OCI-LY3 (cell line): ENCODE data around the gene IFIH1.

Experiments used
- H2AFZ ChIP-seq: fragments of 200-600, 300-600 bp; shearing (Covaris generic); 2 replicates; pipeline ENCODE4 v1.6.0; 2014; ENCODE audit warnings: antibody characterized with exemption, low read depth, low read length
- H3K27ac ChIP-seq: fragments of 200-600, 300-600 bp; sonication (generic); 2 replicates; pipeline ENCODE4 v1.5.1; 2014; ENCODE audit warnings: mild to moderate bottlenecking, low read length, moderate library complexity, mixed read lengths
- H3K27me3 ChIP-seq: fragments of 200-600, 300-600 bp; sonication (generic); 2 replicates; pipeline ENCODE4 v1.6.1; 2014; ENCODE audit warnings: low read depth, low read length, mixed read lengths
- H3K36me3 ChIP-seq: fragments of 200-600, 300-600 bp; sonication (generic); replicated peaks from 2 replicates; pipeline ENCODE3; 2014; ENCODE audit warnings: low read depth, low read length, mixed read lengths
- H3K4me1 ChIP-seq: fragments of 300-600, 200-600 bp; sonication (generic); 2 replicates; pipeline ENCODE4 v1.6.1; 2014; ENCODE audit warnings: low read length, mixed read lengths
- H3K4me2 ChIP-seq: fragments of 200-600, 300-600 bp; sonication (generic); 2 replicates; pipeline ENCODE4 v1.6.1; 2014; ENCODE audit warnings: low read length, mixed read lengths
- H3K4me3 ChIP-seq: fragments of 300-600, 200-600 bp; sonication (generic); 2 replicates; pipeline ENCODE4 v1.5.1; 2014; ENCODE audit warnings: antibody characterized with exemption, mild to moderate bottlenecking, low read length, moderate library complexity
- H3K79me2 ChIP-seq: fragments of 300-600, 200-600 bp; shearing (Covaris generic); 2 replicates; pipeline ENCODE4 v1.6.1; 2014; ENCODE audit warnings: mild to moderate bottlenecking, low read length, mixed read lengths
- H3K9ac ChIP-seq: fragments of 300-600, 200-600 bp; shearing (Covaris generic); 2 replicates; pipeline ENCODE4 v1.6.0; 2014; ENCODE audit warnings: mild to moderate bottlenecking, low read length, moderate library complexity
- H3K9me3 ChIP-seq: fragments of 200-600, 300-600 bp; shearing (Covaris generic); 2 replicates; pipeline ENCODE4 v1.6.1; 2014; ENCODE audit warnings: low read length, mixed read lengths; ENCODE audit not compliant: insufficient read depth
- H4K20me1 ChIP-seq: fragments of 200-600, 300-600 bp; sonication (generic); 2 replicates; pipeline ENCODE4 v1.6.1; 2016; ENCODE audit warnings: low read length, mixed read lengths; ENCODE audit not compliant: insufficient read depth
- EZH2phosphoT487 ChIP-seq: fragments of 200-600 bp; shearing (Covaris generic); IDR thresholded peaks from 2 replicates; pipeline ENCODE4 v1.6.1; 2018; ENCODE audit warnings: antibody characterized with exemption, mixed run types, low read depth
- TF ChIP-seq, protein P1 (sequence below): fragments of 200-600, 300-600 bp; sonication (generic); IDR thresholded peaks from 2 replicates; pipeline ENCODE4 v1.5.1; 2014; ENCODE audit warnings: antibody characterized with exemption, low read length, low read depth

Gene IFIH1

DNA sequence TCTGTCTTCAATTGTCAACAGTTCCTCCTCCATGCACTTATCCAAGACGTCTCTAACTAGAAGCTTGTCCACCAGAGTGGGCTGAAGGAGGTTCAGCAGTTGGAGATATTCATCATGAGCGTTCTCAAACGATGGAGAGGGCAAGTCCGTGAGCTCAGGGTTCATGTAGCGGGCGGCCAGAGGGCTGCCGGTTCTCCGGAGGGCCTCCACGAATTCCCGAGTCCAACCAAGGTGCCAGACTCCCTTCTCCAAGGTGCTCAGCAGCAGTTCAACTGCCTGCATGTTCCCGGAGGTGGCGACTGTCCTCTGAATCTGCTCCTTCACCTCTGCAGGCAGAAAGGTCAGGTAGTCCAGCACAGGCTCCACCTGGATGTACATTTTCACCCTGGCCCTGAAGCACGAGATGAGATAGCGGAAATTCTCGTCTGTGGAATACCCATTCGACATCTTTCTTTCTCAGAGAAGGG lies 590 bp downstream of the IFIH1 start:
- Histone ChIP-seq H3K4me3 (peak overlapping the region; percentile 96), H3K4me2 (peak overlapping the region; percentile 90), H3K27ac (peak overlapping the region; percentile 87), H2AFZ (peak overlapping the region; percentile 78), H3K9me3 (no peaks in the 10 kb centered on the region), H4K20me1 (peaks cover 19% of the 10 kb centered on the region), H3K79me2 (peaks cover 63% of the 10 kb centered on the region), H3K9ac (peak overlapping the region; percentile 93), H3K36me3 (peaks cover 21% of the 10 kb centered on the region), H3K27me3 (no peaks in the 10 kb centered on the region), H3K4me1 (peaks cover 41% of the 10 kb centered on the region)
- TF ChIP-seq EZH2phosphoT487: no peak
- TF ChIP-seq, protein P1, sequence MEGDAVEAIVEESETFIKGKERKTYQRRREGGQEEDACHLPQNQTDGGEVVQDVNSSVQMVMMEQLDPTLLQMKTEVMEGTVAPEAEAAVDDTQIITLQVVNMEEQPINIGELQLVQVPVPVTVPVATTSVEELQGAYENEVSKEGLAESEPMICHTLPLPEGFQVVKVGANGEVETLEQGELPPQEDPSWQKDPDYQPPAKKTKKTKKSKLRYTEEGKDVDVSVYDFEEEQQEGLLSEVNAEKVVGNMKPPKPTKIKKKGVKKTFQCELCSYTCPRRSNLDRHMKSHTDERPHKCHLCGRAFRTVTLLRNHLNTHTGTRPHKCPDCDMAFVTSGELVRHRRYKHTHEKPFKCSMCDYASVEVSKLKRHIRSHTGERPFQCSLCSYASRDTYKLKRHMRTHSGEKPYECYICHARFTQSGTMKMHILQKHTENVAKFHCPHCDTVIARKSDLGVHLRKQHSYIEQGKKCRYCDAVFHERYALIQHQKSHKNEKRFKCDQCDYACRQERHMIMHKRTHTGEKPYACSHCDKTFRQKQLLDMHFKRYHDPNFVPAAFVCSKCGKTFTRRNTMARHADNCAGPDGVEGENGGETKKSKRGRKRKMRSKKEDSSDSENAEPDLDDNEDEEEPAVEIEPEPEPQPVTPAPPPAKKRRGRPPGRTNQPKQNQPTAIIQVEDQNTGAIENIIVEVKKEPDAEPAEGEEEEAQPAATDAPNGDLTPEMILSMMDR: no peak

DNA sequence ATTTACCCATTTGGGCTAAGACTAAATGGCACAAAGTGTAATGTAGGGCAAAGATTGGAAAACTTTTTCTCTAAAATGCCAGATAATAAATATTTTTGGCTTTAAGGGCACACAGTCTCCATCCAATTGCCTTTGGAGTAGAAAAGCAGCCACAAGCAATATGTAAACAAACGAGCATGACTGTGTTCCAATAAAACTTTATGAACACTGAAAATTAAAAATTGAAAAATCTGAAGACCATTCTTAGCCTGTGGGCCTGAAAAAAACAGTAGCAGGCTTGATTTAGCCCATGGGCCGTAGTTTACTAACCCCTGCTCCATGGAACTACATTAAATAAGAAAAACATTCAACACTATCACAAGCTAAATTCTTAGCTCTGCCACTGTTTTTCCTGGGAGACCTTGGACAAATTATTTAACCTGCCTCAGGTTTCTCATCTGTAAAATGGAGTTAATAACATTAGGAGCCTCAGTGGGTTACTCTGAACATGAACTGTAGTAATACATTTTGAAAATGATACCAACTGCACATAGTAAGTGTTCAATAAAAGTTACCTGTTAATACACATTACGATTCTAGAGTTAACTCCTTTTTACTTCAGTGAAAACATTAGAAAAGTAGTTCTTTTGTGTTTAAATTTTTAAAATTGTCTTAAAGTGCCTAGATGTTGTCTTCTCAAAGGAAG lies 1.3 kb downstream of the IFIH1 start:
- H3K27me3 ChIP-seq: no peaks in the 10 kb centered on the region
- peaks cover 20% of the 10 kb centered on the region for H4K20me1 ChIP-seq
- H2AFZ ChIP-seq: no peak overlapping the region
- H3K79me2 ChIP-seq: peaks cover 70% of the 10 kb centered on the region
- H3K4me3 ChIP-seq: peak overlapping the region; percentile 96
- H3K9me3 ChIP-seq: no peaks in the 10 kb centered on the region
- H3K36me3 ChIP-seq: peaks cover 21% of the 10 kb centered on the region
- H3K9ac ChIP-seq: peak overlapping the region; percentile 93
- TF ChIP-seq, protein P1: no peak
- TF ChIP-seq EZH2phosphoT487: no peak
- H3K4me1 ChIP-seq: peaks cover 41% of the 10 kb centered on the region
- peak overlapping the region; percentile 87 for H3K27ac ChIP-seq
- H3K4me2 ChIP-seq: peak overlapping the region; percentile 90

DNA sequence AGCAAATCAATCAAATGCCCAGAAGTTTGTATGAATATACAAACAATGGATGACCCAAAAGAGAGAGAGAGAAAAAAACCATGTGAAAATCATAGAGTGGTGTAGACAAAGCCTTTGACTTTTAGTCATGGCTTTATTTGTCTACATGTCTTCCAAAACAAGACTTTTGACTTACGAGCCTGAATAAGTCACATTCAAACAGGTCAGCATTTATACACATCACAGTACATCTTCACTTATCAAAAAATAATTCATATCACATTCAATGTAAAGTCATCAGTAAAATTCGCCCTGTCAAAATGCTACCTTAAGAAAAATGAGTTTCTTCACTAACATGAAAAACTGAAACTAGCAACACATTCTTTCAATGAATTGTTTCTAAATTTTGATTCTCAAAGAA lies 1.9 kb downstream of the IFIH1 start:
- H3K4me1 ChIP-seq: peaks cover 41% of the 10 kb centered on the region
- peaks cover 76% of the 10 kb centered on the region for H3K79me2 ChIP-seq
- no peak for TF ChIP-seq EZH2phosphoT487
- TF ChIP-seq, protein P1: no peak
- H3K9me3 ChIP-seq: no peaks in the 10 kb centered on the region
- peaks cover 21% of the 10 kb centered on the region for H3K36me3 ChIP-seq
- peaks cover 24% of the 10 kb centered on the region for H4K20me1 ChIP-seq
- H3K27me3 ChIP-seq: no peaks in the 10 kb centered on the region
- no peak overlapping the region for H2AFZ ChIP-seq
- peak overlapping the region; percentile 96 for H3K4me3 ChIP-seq
- peak overlapping the region; percentile 93 for H3K9ac ChIP-seq
- H3K27ac ChIP-seq: no peak overlapping the region
- peak overlapping the region; percentile 90 for H3K4me2 ChIP-seq

DNA sequence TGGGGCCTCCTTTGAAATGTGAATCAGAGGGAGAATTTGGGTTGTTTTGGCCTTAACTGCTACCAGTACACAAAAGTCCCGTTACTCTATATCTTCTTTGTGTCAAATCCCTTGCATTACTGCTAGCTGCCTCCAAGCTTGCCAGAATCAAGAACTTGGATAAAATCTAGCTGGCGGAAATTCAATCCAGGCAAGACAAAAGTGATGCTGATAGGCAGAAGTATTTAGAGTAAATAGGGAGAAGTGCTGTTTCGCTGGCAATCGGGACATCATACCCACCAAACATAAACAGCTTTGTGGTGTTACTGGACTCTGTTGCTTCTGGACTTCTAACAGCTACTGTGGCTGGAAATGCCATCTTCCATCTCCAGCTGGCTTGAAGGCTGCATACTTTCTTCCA lies 2.5 kb downstream of the IFIH1 start:
- H3K27ac ChIP-seq: no peak overlapping the region
- H2AFZ ChIP-seq: no peak overlapping the region
- no peaks in the 10 kb centered on the region for H3K9me3 ChIP-seq
- peaks cover 24% of the 10 kb centered on the region for H4K20me1 ChIP-seq
- H3K4me1 ChIP-seq: peaks cover 41% of the 10 kb centered on the region
- H3K9ac ChIP-seq: peak overlapping the region; percentile 93
- H3K27me3 ChIP-seq: no peaks in the 10 kb centered on the region
- H3K4me2 ChIP-seq: peak overlapping the region; percentile 90
- peaks cover 22% of the 10 kb centered on the region for H3K36me3 ChIP-seq
- TF ChIP-seq EZH2phosphoT487: no peak
- TF ChIP-seq, protein P1: no peak
- peaks cover 82% of the 10 kb centered on the region for H3K79me2 ChIP-seq
- H3K4me3 ChIP-seq: peak overlapping the region; percentile 96
